Testis (tissue), 3 donors: ENCODE measurements around the gene C1RL. TPM values are rescaled to one million over a fixed set of nuclear protein-coding genes. Genes with fewer than 3 reads are reported as not detected.
A peak's percentile ranks its signal among the peaks of the same experiment; 100 is the strongest.

Experiments
- DNase-seq: peaks from one replicate; pipeline ENCODE4 v3.0.0-alpha.2; 2019
- H3K27ac ChIP-seq, 2 donors: fragments of 200-600 bp; sonication (generic); one replicate each; pipeline ENCODE4 v1.5.1; 2019
- H3K27me3 ChIP-seq: fragments of 200-600 bp; sonication (generic); one replicate; pipeline ENCODE4 v1.5.1; 2019
- H3K36me3 ChIP-seq: fragments of 200-600 bp; sonication (generic); one replicate; pipeline ENCODE4 v1.5.1; 2017; ENCODE audit warnings: low read depth; ENCODE audit errors: missing control alignments
- H3K4me1 ChIP-seq: fragments of 200-600 bp; sonication (generic); one replicate; pipeline ENCODE4 v1.5.1; 2019
- H3K4me3 ChIP-seq, 2 donors: fragments of 200-600 bp; sonication (generic); one replicate each; pipeline ENCODE4 v1.5.1; 2017 to 2019
- H3K9me3 ChIP-seq: fragments of 200-600 bp; sonication (generic); one replicate; pipeline ENCODE4 v1.5.1; 2017
- CTCF ChIP-seq, 3 experiments: fragments of 450-650 bp in 2 of 3; fragments of 200-600 bp in 1 of 3; sonication (generic) in 1 of 3; IDR thresholded peaks; one replicate each; pipeline ENCODE4 v1.5.1; 2016 to 2019; ENCODE audit warnings: antibody characterized with exemption in 3 of 3, mild to moderate bottlenecking in 2 of 3, moderate library complexity in 1 of 3
- POLR2A ChIP-seq: fragments of 450-650 bp; IDR thresholded peaks from one replicate; pipeline ENCODE4 v1.6.1; 2017; ENCODE audit warnings: antibody characterized with exemption, mild to moderate bottlenecking, moderate library complexity
- WGBS, 2 donors: methylation state at CpG; one replicate each; pipeline ENCODE4 v1.1.5; 2018; 5-methylcytosine and 5-hydroxymethylcytosine counted together
- intact Hi-C: fragments of 100-400 bp; cut with DNase I; formaldehyde crosslinking; loops from one replicate; pipeline ENCODE4 v1.15.1; 2023; ENCODE audit warnings: low total_unique reads
- polyA plus RNA-seq: library from polyadenylated mRNA; stranded (reverse); fragments of 350-450 nt; fragmentation: Illumina TruSeq; extraction: RNeasy Lipid Tissue Mini Kit (QIAGEN cat#74804); gene quantifications from one replicate; pipeline ENCODE4 v1.2.3, GENCODE V29; 2014; ENCODE audit warnings: low read depth, low replicate concordance; ENCODE audit not compliant: insufficient read depth
- total RNA-seq, 2 donors: library from RNA; depleted of rRNA; stranded (reverse); fragments of >200 nt; gene quantifications; one replicate each; pipeline ENCODE4 v1.2.3, GENCODE V29; 2016

Gene C1RL
- total and polyA plus RNA-seq, 3 donors from 2014 or later: 19.8 to 31.8 (median 23.9) TPM

DNA sequence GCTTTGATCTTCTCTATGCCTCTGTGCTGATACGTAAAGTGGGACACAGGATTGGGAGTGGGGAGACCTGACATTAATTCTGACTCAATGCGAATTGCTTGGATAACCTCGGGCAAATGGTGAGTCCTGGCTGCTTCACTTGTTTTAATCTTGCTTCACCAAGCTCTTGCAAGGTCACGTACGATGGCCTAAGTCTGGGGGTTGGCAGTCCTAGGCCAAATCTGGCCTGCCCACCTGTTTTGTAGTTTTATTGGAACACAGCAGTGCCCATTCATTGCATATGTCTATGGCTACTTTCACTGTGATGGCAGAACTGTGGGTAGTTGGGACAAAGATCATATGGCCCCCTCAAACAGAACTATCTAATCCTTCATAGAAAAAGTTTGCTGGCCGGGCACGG lies 34.5 kb upstream of the C1RL start:
- WGBS, 2 donors: 87 to 90% methylated on average over 7 of the region's 7 CpGs
- DNase-seq: no peak
- Histone ChIP-seq H3K27ac (no peak overlapping the region), H3K27me3 (no peaks in the 10 kb centered on the region), H3K36me3 (no peaks in the 10 kb centered on the region), H3K4me1 (no peaks in the 10 kb centered on the region), H3K9me3 (no peaks in the 10 kb centered on the region), H3K4me3 (no peak overlapping the region)
- intact Hi-C loops: no loop called here
- TF ChIP-seq POLR2A (no peak), CTCF (IDR thresholded peaks at IDR 0.05) (no peak)

- H3K27ac ChIP-seq: no peak overlapping the region
- DNase-seq: no peak
- no peak overlapping the region for H3K4me3 ChIP-seq
- H3K4me1 ChIP-seq: no peaks in the 10 kb centered on the region
- H3K36me3 ChIP-seq: no peaks in the 10 kb centered on the region
- H3K27me3 ChIP-seq: no peaks in the 10 kb centered on the region
- 92 to 93% methylated on average over 13 to 18 of the region's 18 CpGs for WGBS, 2 donors
- TF ChIP-seq CTCF (IDR thresholded peaks at IDR 0.05): no peak
- no peak for TF ChIP-seq POLR2A
- H3K9me3 ChIP-seq: no peaks in the 10 kb centered on the region
- intact Hi-C loops: no loop called here
Observed at GRCh38 chr12:7142809-7143465, 33.9 kb upstream of the C1RL start.

DNA sequence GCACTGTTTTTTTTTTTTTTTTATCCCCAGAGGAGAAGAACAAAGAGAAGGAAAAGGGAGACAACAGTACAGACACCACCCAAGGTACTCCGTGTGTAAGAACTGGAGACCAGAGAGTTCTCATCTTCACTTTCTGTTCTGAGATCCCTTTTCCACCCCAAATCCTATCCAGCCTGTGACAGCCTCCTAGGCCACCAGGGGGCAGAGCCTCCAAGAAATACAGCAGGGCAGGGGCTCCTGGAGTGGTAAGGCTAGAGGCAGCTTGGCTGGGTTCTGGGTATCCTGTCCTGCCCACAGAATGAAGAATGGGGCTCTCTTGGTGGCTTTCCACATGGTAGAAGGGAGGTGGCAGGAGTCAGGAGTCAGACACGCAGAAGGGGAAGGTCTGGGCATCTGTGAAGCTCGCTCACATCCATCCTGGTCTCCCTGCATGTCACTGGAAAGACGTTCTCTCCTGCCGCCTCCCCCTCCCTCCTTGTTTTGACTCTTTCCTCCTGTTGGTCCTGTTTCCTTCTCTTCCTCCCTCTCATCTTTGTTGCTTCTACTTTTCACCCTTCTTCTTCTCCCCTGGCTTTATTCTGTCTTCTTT lies 33.1 kb upstream of the C1RL start:
- no peaks in the 10 kb centered on the region for H3K36me3 ChIP-seq
- peak; percentile 67 for DNase-seq
- intact Hi-C loops: no loop called here
- no peaks in the 10 kb centered on the region for H3K9me3 ChIP-seq
- 70 to 81% methylated on average over 5 of the region's 5 CpGs for WGBS, 2 donors
- TF ChIP-seq CTCF (IDR thresholded peaks at IDR 0.05): peak; percentile 39 to 67 (median 43)
- no peak for TF ChIP-seq POLR2A
- no peaks in the 10 kb centered on the region for H3K4me1 ChIP-seq
- H3K27me3 ChIP-seq: no peaks in the 10 kb centered on the region
- H3K27ac ChIP-seq: no peak overlapping the region
- H3K4me3 ChIP-seq: no peak overlapping the region

- H3K36me3 ChIP-seq: no peaks in the 10 kb centered on the region
- no peaks in the 10 kb centered on the region for H3K4me1 ChIP-seq
- H3K27ac ChIP-seq: no peak overlapping the region
- H3K4me3 ChIP-seq: no peak overlapping the region
- no peaks in the 10 kb centered on the region for H3K9me3 ChIP-seq
- 94% methylated on average over 7 of the region's 7 CpGs for WGBS, 2 donors
- intact Hi-C loops: no loop called here
- no peak for DNase-seq
- H3K27me3 ChIP-seq: no peaks in the 10 kb centered on the region
- no peak for TF ChIP-seq CTCF (IDR thresholded peaks at IDR 0.05)
- no peak for TF ChIP-seq POLR2A
Observed at GRCh38 chr12:7141351-7142005, 32.5 kb upstream of the C1RL start.
